Measurements from ENCODE around the gene TADA1. TPM values are rescaled to one million over a fixed set of nuclear protein-coding genes. Genes with fewer than 3 reads are reported as not detected.
"Not testable (repeated sequence)": the region's sequence is repeated elsewhere in the genome, so short reads cannot be mapped to it uniquely, and the experiment has no call there.

TADA1 gene
- total and polyA plus RNA-seq, 8 donors: 2.8 to 8.2 (median 4.0) TPM

GRCh38 chr1:166884971-166885370, 8.9 kb upstream of the TADA1 start:
- H3K9me3 ChIP-seq: no peaks in the 10 kb centered on the region
- intact Hi-C loops (cut with DNase I): no loop called here
- no peaks in the 10 kb centered on the region for H3K27me3 ChIP-seq
- ATAC-seq (no peak), DNase-seq (no peak), FAIRE-seq (no peak)
- no peak overlapping the region for H3K4me3 ChIP-seq
- H3K4me1 ChIP-seq: no peaks in the 10 kb centered on the region
- no peak for TF ChIP-seq CTCF (IDR thresholded peaks at IDR 0.05)
- WGBS, 2 donors: 93 to 97% methylated on average over 3 of the region's 3 CpGs
- no peaks in the 10 kb centered on the region for H3K36me3 ChIP-seq
- H3K27ac ChIP-seq: no peak overlapping the region

GRCh38 chr1:166884040-166884642, 8.1 kb upstream of the TADA1 start:
- Histone ChIP-seq H3K27me3 (no peaks in the 10 kb centered on the region), H3K4me3 (peak overlapping the region in 1 of 4 donors; percentile 21), H3K4me1 (no peaks in the 10 kb centered on the region), H3K9me3 (no peaks in the 10 kb centered on the region), H3K27ac (no peak overlapping the region), H3K36me3 (no peaks in the 10 kb centered on the region)
- 11 to 13% methylated on average over 44 of the region's 44 CpGs for WGBS, 2 donors
- FAIRE-seq (no peak), ATAC-seq (peak; percentile 56 to 93 (median 92)), DNase-seq (peak; percentile 20 to 76 (median 47))
- TF ChIP-seq CTCF (IDR thresholded peaks at IDR 0.05): peak; percentile 39 to 65 (median 54)
- intact Hi-C loops (cut with DNase I): no loop called here

DNA sequence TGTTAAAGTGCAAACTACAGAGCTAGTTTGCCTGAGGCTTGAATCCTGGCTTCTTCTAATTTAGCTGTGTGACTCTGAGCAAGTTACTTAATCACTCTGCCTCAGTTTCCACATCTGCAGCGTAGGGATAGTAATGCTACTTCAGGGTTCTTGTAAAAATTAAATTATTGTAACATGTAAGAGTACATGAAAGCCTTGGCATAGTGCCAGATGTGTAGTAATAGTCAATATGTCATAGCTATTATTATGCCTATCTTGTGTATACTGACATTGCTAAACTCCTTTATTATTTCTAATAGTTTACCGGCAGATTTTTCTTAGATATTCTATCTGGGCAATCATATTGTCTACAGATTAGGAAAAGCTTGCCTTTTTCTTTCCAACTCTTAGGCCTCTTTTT, 6.8 kb upstream of the TADA1 start:
- TF ChIP-seq CTCF (IDR thresholded peaks at IDR 0.05): no peak
- FAIRE-seq (no peak), DNase-seq (no peak), ATAC-seq (no peak)
- no peaks in the 10 kb centered on the region for H3K27me3 ChIP-seq
- no peak overlapping the region for H3K27ac ChIP-seq
- no peaks in the 10 kb centered on the region for H3K4me1 ChIP-seq
- 57 to 63% methylated on average over 2 of the region's 2 CpGs for WGBS, 2 donors
- intact Hi-C loops (cut with DNase I): no loop called here
- no peaks in the 10 kb centered on the region for H3K36me3 ChIP-seq
- no peaks in the 10 kb centered on the region for H3K9me3 ChIP-seq
- H3K4me3 ChIP-seq: no peak overlapping the region

DNA sequence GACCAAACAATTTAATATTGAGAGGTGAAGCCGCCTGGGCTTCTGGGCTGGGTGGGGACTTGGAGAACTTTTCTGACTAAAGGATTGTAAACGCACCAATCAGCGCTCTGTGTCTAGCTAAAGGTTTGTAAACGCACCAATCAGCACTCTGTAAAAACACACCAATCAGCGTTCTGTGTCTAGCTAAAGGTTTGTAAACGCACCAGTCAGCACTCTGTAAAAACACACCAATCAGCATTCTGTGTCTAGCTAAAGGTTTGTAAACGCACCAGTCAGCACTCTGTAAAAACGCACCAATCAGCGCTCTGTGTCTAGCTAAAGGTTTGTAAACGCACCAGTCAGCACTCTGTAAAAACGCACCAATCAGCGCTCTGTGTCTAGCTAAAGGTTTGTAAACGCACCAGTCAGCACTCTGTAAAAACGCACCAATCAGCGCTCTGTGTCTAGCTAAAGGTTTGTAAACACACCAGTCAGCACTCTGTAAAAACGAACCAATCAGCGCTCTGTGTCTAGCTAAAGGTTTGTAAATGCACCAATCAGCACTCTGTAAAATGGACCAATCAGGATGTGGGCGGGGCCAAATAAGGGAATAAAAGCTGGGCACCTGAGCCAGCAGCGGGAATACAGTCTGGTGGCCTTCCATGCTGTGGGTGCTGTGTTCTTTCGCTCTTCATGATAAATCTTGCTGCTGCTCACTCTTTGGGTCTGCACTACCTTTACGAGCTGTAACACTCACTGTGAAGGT, 2.3 kb upstream of the TADA1 start:
- H3K36me3 ChIP-seq; ATAC-seq; FAIRE-seq; H3K27ac ChIP-seq; DNase-seq; H3K27me3 ChIP-seq; intact Hi-C loops (cut with DNase I); H3K4me3 ChIP-seq; H3K9me3 ChIP-seq: not testable (repeated sequence)
- WGBS, 2 donors: 94% methylated on average over 15 to 19 of the region's 21 CpGs
- peaks cover 8 to 17% (median 8%) of the 10 kb centered on the region in 3 donors for H3K4me1 ChIP-seq

GRCh38 chr1:166876540-166876838, 425 bp upstream of the TADA1 start:
- peak in 1 of 4 donors; percentile 1 for ATAC-seq
- TF ChIP-seq CTCF (IDR thresholded peaks at IDR 0.05): no peak
- H3K4me3 ChIP-seq: peak overlapping the region in 2 of 4 donors; percentile 78 to 97
- FAIRE-seq: no peak
- H3K27ac ChIP-seq: peak overlapping the region in 1 of 4 donors; percentile 96
- DNase-seq: no peak
- H3K27me3 ChIP-seq: no peaks in the 10 kb centered on the region
- peaks cover 8 to 25% (median 8%) of the 10 kb centered on the region in 3 donors for H3K4me1 ChIP-seq
- H3K9me3 ChIP-seq: no peaks in the 10 kb centered on the region
- H3K36me3 ChIP-seq: no peaks in the 10 kb centered on the region
- 0 to 1% methylated on average over 7 of the region's 7 CpGs for WGBS, 2 donors
- intact Hi-C loops (cut with DNase I): no loop called here
